ENCODE data around the gene CTDSP2.

GRCh38 chr12:57782243-57782607 lies 64.3 kb downstream of the CTDSP2 start:
- TF ChIP-seq, protein P1, sequence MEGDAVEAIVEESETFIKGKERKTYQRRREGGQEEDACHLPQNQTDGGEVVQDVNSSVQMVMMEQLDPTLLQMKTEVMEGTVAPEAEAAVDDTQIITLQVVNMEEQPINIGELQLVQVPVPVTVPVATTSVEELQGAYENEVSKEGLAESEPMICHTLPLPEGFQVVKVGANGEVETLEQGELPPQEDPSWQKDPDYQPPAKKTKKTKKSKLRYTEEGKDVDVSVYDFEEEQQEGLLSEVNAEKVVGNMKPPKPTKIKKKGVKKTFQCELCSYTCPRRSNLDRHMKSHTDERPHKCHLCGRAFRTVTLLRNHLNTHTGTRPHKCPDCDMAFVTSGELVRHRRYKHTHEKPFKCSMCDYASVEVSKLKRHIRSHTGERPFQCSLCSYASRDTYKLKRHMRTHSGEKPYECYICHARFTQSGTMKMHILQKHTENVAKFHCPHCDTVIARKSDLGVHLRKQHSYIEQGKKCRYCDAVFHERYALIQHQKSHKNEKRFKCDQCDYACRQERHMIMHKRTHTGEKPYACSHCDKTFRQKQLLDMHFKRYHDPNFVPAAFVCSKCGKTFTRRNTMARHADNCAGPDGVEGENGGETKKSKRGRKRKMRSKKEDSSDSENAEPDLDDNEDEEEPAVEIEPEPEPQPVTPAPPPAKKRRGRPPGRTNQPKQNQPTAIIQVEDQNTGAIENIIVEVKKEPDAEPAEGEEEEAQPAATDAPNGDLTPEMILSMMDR (IDR thresholded peaks at IDR 0.05; ENCODE audit: low read depth, low read length): no peak
- no peak for TF ChIP-seq EZH2phosphoT487 (IDR thresholded peaks at IDR 0.05; ENCODE audit: low read depth)
